BJ (cell line): ENCODE data around the gene ABCG5. TPM values are rescaled to one million over a fixed set of nuclear protein-coding genes. Genes with fewer than 3 reads are reported as not detected.

Experiments used
- CTCF ChIA-PET: fragments of 350-600 bp; formaldehyde crosslinking; extraction: SDS; loops from one replicate; lab custom pipeline; 2021; ENCODE audit warnings: antibody characterized with exemption, inconsistent platforms; lab: Yijun Ruan, JAX
- POLR2A ChIA-PET: fragments of 300-600 bp; sonication (Branson Sonifier 250); formaldehyde crosslinking; extraction: SDS; loops from one replicate; lab custom pipeline; 2021; ENCODE audit warnings: antibody characterized with exemption; lab: Charles Lee
- DNase-seq: peaks from one replicate; pipeline ENCODE4 v3.0.0-alpha.2; 2011; ENCODE audit warnings: low read depth
- H3K27me3 ChIP-seq: 2 replicates; pipeline ENCODE4 v1.6.0; 2011; ENCODE audit warnings: low read length; ENCODE audit not compliant: control insufficient read depth, insufficient read depth
- H3K36me3 ChIP-seq: 2 replicates; pipeline ENCODE4 v1.5.1; 2011; ENCODE audit warnings: low read length; ENCODE audit not compliant: control insufficient read depth, insufficient read depth
- H3K4me3 ChIP-seq: 2 replicates; pipeline ENCODE4 v1.5.1; 2011; ENCODE audit warnings: low read depth, mild to moderate bottlenecking, control low read depth, low read length
- polyA plus RNA-seq: library from polyadenylated mRNA; depleted of rRNA; stranded (reverse); fragments of >200 nt; gene quantifications from 2 replicates; pipeline ENCODE4 v1.2.3, GENCODE V29; 2011
- TF ChIP-seq, protein P1 (sequence below): IDR thresholded peaks from 2 replicates; pipeline ENCODE4 v1.5.1; 2011; ENCODE audit warnings: low read depth, mild to moderate bottlenecking, control low read depth, inconsistent platforms, low read length, moderate library complexity; ENCODE audit not compliant: insufficient read depth

The ABCG5 gene
- polyA plus RNA-seq, 1 experiment, result not detected

DNA sequence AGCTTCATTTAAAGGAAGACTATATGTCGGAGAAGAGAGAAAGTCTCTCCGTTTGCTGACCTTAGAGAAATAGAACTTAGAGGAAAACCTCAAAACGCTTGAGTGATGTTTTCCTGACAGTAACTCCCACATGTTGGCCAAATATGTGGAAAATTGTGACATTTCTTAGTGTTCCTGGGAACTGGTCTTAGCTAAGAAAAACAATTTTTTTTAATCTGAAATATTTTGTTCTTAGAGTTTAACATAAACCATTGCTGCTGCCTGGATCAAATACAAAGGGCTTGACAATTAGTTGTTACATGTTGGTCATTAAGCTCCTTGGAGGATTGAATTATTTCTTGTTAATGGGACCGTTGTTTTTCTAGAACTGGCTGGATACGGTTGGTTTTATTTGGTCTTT lies 48.5 kb downstream of the ABCG5 start:
- POLR2A ChIA-PET, result no interaction called here
- TF ChIP-seq, protein P1, sequence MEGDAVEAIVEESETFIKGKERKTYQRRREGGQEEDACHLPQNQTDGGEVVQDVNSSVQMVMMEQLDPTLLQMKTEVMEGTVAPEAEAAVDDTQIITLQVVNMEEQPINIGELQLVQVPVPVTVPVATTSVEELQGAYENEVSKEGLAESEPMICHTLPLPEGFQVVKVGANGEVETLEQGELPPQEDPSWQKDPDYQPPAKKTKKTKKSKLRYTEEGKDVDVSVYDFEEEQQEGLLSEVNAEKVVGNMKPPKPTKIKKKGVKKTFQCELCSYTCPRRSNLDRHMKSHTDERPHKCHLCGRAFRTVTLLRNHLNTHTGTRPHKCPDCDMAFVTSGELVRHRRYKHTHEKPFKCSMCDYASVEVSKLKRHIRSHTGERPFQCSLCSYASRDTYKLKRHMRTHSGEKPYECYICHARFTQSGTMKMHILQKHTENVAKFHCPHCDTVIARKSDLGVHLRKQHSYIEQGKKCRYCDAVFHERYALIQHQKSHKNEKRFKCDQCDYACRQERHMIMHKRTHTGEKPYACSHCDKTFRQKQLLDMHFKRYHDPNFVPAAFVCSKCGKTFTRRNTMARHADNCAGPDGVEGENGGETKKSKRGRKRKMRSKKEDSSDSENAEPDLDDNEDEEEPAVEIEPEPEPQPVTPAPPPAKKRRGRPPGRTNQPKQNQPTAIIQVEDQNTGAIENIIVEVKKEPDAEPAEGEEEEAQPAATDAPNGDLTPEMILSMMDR, result no peak
- Histone ChIP-seq H3K4me3 (no peak overlapping the region), H3K36me3 (0 out of 2 replicates have a peak, but pooled peaks cover 1% of the 10 kb centered on the region), H3K27me3 (no peaks in the 10 kb centered on the region)
- CTCF ChIA-PET, result no interaction called here
- DNase-seq, result no peak

- POLR2A ChIA-PET, result no interaction called here
- TF ChIP-seq, protein P1, result no peak
- CTCF ChIA-PET, result no interaction called here
- Histone ChIP-seq H3K36me3 (0 out of 2 replicates have a peak, but pooled peaks cover 1% of the 10 kb centered on the region), H3K4me3 (no peak overlapping the region), H3K27me3 (no peaks in the 10 kb centered on the region)
- DNase-seq, result no peak
Measured at GRCh38 chr2:43788646-43789045, 50.0 kb downstream of the ABCG5 start.

DNA sequence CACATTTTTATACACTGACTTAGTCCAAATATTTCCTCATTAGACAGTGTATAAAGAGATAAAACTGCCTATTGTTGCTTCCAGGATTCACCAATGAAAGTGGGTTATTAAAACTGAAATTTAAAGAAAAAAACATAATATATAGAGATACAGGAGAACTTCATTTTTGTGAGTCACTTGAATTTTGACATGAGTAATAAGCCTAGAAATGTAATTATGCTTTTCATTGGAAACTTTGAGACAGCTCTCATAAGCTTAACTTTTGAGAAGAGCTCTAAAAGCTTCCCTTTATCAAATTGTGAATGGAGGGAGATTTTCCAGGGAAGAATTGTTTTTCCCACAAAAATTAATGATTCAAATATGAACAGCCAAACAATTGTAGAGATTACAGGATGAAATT lies 50.7 kb downstream of the ABCG5 start:
- Histone ChIP-seq H3K36me3 (0 out of 2 replicates have a peak, but pooled peaks cover 1% of the 10 kb centered on the region), H3K4me3 (no peak overlapping the region), H3K27me3 (no peaks in the 10 kb centered on the region)
- TF ChIP-seq, protein P1, result no peak
- POLR2A ChIA-PET, result no interaction called here
- CTCF ChIA-PET, result no interaction called here
- DNase-seq, result no peak

GRCh38 chr2:43778233-43778632 lies 60.4 kb downstream of the ABCG5 start:
- TF ChIP-seq, protein P1, result no peak
- CTCF ChIA-PET, result no interaction called here
- Histone ChIP-seq H3K4me3 (no peak overlapping the region), H3K27me3 (no peaks in the 10 kb centered on the region), H3K36me3 (peaks cover 3% of the 10 kb centered on the region)
- no peak for DNase-seq
- POLR2A ChIA-PET, result no interaction called here

DNA sequence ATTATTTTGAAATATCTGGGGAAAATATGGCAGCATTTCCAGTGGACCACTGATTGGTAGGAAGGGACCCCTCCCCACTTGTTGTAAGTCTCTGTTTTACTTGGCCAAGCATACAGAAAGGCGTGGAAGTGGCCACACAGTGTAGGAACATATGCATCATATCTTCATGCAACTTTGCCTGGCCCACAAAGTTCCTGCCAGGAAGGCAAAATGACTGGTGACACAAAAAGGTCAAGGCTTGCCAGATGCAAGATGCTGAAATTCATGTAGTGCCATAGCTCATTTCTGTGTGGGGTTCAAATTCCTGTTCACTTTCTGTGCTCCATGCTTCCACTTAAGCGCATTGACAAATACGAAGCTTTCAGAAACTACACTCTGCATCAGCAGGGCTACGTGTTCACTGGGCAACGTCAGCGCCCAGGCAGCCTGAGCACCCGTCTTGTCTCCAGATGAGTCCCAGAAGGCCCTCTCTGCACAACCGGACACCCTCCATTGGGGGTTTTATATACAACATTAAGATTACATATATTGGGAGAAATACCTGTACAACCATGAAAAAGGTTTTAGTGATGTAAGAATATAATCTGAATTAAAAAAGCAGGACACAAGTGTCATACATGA lies 61.2 kb downstream of the ABCG5 start:
- CTCF ChIA-PET, result no interaction called here
- Histone ChIP-seq H3K4me3 (no peak overlapping the region), H3K27me3 (no peaks in the 10 kb centered on the region), H3K36me3 (peaks cover 3% of the 10 kb centered on the region)
- no peak for DNase-seq
- POLR2A ChIA-PET, result no interaction called here
- TF ChIP-seq, protein P1, result no peak
